ENCODE data around the gene ACO2.
"Not testable (repeated sequence)": the region's sequence is repeated elsewhere in the genome, so short reads cannot be mapped to it uniquely, and the experiment has no call there.

Gene ACO2

DNA sequence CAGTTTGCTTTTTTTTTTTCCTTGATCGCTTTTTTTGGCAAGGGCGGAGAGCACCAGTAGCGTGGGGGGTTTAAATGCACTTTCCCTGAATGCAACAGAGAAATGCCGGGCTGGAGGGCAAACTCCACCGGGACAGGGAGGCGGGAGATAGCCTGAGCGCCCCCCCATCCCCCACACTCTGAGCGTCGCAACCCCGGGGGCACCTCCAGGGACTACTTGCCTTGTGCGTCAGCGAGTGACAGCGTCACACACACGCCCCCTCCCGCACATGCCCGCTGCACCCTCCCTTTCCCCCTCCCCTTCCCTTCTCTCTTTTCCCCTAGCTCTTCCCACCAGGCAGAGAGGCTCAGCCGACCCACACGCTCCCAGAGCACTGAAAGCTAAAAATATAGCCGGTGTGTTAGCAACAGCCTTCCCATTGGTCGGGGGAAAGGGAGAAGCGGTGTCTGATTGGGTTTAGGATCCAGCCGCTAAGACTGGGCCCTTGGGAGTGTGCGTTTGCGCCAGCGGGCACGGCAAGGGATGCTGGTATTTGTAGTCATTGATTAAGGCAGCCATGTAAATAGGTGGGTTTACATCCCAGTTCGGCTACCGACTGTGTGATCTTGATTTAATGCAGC is 20.6 kb upstream of the ACO2 start:
- peak; percentile 79 to 96 (median 88) for DNase-seq

DNA sequence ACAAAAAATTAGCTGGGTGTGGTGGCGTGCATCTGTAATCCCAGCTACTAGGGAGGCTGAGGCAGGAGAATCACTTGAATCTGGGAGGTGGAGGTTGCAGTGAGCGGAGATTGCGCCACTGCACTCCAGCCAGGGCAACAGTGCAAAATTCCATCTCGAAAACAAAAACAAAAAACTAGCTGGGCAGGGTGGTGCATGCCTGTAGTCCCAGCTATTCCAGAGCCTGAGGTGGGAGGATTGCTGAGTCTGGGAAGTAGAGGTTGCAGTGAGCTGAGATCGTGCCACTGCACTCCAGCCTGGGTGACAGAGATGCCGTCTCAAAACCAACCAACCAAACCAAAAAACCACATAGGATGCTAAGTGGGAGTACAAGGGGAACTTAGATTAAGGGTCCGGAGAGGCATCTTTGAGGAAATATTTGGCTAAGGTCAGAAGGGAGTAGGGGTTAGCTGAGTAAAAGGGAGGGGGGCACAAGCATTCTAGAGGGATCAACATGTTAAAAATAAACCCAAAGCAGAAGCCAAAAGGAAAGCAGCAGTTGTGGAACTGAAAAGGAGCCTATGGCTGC is 10.7 kb upstream of the ACO2 start:
- no peak for DNase-seq

DNA sequence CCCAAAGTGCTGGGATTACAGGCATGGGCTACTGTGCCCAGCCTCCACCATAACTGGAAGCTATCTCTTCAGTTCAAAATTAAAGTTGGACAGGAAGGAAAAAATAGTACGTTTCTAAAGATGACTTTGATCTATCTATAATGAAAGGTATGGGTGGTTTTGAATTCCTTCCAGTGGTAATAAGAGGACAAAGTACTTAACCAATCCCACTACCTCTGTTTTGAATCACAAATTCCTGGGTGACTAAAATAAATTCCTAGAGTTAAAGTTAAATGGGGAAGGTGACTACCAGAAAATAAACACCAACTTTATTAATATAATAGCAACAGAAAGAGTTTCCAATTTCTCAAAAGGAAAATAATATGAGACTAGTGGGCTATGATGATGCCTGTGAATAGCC is 9.5 kb upstream of the ACO2 start:
- DNase-seq, result no peak

DNA sequence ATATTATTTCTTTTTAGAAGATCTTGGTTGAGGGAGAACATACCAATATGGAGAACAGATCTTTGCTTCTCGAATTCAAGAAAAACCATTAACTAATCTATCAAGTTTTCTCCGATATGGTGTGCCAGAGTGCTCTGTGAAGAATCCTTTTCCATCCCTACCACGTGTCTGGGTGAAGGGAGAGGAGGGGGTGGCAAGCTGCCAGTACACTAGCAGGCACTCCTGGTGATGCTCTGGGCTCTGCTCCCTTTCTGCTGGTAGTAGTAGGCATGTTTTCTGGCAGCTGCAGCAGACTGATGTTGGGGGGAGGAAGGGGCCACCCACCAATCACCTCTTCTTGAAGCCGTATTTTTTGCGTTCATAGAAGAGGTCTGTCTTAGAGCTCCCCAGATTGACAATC is 8.8 kb upstream of the ACO2 start:
- DNase-seq, result not testable (repeated sequence)

DNA sequence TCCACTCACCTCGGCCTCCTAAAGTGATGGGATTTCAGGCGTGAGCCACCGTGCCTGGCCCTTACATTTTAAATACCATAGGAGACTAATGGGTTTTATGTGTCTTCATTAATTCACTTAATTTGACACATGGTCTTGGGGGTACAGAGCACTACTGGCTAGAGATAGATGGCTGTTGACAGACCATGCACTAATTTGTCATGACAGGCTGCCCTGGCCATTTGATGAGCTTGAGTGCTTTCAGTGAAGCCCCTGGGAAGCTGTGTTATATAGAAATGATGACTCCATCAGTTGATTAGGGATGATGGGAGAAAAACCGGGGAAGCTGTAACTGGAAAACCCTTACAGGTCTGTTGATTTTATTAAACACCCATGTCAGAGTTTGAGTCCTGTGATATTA is 7.0 kb upstream of the ACO2 start:
- DNase-seq, result no peak

DNA sequence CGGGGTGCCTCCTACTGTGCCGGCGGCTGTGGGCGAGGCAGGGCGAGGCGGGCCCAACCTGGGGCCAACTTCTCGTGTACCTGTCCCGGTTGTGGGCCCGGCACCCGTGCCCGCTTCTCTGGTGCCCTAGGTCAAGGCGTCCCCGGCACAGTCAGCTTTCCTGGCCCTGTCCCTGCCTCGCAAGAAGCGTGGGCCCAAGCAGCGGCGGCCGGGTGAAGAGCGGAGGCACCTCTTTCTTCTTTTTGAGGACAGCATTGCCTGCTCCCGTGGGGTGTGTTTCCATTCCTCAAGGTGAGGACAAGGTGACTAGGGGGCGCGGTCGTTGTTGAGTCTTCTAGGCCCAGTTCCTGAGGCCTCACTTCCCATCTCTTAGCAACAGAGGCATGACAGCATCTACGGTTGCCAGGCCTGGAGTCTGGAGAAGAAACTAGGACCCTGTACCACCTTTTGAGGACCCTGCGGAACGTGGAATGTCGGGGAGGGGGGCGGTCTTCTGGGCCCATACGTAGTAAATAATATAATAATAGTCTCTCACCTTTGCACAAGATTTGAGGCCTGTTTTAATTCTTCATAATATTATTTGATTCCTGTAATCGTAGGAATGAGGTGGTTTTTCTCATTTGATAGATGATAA is 418 bp downstream of the ACO2 start:
- DNase-seq, result peak in 1 of 5 donors; percentile 32

DNA sequence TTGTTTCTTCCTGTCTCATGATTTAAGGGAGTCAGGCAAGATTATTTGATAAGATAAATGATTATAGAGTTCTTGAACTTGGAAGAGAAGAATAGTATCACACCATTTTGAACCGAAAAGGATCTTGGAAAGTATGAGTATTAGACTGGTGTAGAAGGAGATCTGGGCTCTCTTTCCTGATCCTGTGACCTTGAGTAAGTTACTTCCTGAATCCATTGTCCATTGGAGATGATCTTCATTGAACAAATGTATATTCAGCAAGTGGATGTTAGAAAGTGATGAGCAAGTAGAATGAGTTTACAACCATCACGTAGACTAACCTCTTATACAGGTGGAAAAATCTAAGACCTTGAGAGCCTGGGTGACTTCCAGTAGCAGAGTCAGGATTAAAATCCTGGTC is 2.0 kb downstream of the ACO2 start:
- DNase-seq, result no peak

DNA sequence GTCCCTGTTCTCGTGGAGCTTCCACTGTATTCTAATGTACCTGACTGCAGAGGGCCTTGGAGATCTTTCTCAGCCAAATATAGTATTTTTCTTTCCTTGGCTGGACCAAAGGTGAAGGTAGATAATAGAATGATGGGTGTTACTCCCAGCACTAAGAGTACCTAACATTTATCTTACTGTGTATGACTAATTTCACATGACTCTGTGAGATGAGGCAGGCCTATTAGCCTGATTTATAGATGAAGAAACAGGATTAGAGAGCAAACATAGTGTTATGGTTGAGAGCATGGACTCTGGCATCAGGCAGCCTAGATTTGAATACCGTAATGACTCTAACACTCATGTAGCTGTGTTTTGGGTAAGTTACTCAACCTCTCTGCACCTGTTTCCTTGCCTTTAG is 2.7 kb downstream of the ACO2 start:
- DNase-seq, result no peak

DNA sequence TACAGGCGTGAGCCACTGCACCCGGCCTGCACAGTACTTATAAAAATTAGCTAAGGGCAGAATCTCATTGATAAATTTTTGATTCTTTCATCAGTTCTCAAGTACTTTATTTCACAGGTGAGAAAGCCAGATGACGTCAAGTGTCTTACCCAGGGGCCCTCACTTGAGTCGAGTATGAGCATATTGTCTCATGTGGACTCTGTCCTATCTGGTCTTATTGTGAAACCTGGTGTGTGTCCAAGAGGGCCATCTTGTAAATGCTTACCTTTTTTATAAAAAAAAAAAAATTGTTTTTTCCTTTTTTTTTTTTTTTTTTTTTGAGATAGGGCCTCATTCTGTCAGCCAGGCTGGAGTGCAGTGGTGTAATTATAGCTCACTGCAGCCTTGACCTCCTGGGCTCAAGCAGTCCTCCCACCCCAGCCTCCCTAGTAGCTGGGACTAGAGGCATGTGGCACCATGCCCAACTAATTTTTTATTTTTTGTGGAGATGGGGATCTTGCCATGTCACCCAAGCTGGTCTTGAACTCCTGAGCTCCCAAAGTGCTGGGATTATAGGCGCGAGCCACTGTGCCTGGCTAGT is 6.0 kb downstream of the ACO2 start:
- DNase-seq, result no peak

DNA sequence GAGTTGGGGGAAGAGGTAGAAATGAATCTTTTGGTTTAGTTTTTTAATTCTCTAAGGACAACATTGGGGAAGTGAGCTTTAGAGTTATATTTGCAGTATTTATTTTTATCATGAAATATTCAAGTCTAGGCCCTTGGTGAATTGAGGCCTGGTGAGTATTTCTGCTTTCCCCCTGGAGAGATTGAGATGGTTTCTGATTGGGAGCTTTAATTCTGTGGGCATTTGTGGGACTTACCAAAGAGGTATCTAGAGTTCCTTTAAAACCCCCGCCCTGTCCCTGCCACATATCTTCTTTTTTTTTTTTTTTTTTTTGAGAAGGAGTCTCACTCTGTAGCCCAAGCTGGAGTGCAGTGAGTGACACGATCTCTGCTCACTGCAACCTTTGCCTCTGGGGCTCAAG is 9.6 kb downstream of the ACO2 start:
- no peak for DNase-seq

DNA sequence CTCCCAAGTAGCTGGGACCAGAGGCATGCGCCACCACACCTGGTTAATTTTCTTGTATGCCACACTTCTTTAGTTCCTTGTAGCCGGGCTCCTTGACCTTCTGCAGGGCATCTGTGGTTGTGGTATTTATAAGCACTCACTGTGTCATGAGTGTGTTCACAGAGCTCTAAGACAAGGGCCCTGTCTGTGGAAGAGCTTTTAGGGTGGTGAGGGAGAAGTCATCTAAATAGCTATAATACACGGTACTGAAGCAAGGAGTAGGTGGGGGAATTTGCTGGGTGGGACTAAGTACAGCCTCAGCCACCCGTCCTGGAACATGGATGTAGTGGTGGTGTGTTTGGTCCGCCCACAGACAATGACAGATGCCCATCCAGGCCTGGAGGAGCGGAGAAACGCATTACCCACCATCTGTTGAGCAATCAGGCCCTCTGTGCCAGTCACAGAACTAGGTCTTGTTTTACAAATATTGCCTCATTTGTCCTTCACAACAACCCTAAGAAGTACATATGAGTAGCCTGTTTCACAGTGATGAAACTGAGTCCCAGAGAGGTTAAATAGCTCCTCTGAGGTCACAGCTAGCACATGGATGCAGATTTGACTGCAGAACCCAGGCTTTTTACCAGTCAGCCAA is 10.1 kb downstream of the ACO2 start:
- no peak for DNase-seq

DNA sequence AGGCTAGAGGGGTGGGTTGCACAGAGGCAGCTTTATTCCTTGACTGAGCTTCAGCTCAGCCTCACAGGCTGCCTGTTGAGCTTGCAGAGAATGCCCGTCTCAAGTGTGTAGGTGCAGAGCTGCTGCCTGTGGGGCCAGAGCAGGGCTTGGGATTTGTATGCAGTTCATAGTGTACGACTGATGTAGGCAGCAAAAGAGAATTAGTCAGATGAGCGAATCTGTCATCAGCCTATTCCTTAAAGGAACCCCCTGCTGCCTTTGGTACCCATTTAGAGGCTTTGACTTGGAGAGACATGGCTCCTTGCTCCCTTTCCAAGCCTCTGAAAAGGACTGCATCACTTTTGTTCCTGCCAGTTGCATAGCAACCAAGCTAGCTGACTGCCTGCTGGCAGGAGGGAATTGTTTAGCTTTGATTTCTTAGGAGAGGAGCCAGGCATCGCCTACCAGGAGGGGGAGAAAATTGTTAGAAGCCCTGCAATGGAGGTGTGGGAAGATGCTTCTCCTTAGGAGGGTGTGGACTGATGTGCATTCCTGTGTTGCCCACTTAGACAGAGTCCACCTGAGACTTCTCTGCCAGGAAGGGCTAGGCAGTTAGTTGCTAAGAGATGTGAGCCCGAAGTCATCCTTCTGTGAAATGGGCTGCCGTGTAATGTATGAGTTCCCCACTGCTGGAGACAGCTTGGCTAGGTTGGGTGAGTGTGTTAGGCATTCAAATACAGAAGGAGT is 10.9 kb downstream of the ACO2 start:
- no peak for DNase-seq

DNA sequence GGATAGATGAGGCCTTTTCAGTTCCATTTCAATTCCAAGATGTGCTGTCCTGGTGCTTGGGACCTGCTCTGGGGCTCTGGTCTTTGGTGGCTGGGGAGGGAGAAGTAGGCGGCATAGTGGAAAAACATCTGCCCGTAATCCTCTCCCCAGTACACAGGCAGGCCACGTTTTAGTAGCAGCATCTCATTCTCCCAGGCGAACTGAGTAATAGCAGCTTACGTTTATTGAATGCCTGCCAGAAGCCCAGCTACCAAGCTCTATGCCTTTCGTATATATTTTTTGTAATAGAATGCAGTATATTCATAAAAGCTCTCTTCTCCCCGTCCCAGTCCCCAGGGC is 11.4 kb downstream of the ACO2 start:
- DNase-seq, result no peak

DNA sequence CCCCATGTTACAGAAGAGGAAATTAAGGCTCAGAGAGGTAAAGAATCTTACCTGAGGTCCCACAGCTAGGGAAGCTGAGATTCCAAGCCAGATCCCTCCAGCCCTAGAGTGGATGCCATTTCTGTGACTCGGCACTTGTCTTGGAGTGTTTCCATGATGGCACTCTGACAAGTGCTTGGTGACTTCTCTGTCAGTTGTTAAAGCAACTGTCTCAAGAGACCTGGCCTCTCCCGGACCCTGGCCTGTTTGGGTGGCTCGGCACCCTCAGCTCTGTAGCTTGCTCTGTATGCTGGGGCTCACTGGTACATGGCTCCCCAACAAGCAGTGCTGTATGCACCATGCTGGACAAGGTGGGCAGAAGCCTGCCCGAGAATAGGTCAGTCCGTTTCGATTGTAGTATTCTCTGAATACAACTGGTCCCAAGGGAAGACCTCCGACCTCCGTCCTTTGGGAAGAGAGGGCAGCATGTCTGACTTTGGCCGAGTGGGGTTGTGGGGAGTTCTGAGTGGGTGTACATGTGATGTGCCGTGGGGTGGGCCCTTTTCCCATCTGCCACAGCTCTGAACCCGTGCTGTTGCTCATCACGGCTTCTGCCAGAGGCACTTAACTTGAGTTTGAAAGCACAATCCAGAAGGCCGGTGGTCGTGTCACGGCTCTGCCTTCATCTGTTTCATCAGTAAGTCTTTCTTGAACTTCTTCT is 12.4 kb downstream of the ACO2 start:
- no peak for DNase-seq

DNA sequence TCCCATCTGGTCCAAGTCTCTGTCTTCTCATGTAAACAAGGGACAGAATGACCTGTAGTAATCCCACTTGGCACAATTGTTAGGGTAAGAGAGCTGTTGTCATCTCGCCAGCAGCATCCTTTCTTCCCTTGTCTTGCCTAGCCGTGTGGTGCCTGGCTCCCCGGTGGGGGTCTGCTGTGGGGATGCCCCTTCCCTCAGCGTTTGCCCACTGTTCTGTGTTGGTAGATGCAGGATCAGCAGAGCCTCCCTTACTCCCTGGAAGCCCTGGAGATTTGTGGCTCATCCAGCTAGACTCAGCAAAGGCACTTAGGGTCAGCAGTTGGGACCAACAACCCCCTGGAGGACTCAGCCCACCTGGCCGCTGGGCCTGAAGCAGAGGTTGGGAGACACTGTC is 13.0 kb downstream of the ACO2 start:
- DNase-seq, result no peak

DNA sequence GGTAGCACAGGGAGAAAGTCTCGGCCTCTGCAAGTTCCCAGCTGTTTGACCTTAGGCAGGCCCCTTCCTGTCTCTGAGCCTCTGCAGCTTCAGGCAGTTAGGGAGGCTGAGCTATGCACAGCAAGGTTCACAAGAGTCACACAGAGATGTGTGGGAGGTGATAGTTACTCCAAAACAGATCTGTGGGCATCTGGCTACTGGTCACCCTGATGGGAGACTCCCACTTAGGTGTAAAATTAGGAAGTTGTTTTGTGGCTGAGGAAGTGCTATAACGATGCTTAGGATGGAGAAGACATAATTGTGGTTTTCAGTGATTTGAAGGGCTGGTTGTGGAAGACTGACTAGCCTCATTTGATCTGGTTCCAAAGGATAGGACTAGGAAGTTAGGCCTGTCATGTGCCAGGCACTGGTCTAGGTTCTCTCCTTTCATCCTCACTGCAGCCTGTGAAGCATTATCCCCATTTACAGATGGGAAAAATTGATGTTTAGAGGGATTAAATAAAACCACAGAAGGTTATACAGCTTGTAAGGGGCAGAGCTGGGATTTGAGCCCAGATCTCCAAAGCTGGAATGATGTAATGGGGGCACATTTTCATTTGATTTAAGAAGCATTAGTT is 13.5 kb downstream of the ACO2 start:
- DNase-seq, result no peak

DNA sequence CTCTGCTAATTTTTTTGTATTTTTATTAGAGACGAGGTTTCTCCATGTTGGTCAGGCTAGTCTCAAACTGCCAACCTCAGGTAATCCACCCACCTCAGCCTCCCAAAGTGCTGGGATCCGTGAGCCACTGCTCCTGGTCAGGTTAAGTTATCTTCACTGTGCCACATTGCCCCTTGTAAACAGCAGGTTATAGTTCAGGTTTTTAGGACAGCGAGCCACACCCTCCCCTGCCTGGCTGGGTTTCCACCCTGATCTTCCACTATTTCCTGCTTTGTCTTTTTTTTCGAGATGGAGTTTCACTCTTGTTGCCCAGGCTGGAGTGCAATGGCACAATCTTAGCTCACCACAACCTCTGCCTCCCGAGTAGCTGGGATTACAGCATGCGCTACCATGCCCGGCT is 16.1 kb downstream of the ACO2 start:
- DNase-seq, result no peak

DNA sequence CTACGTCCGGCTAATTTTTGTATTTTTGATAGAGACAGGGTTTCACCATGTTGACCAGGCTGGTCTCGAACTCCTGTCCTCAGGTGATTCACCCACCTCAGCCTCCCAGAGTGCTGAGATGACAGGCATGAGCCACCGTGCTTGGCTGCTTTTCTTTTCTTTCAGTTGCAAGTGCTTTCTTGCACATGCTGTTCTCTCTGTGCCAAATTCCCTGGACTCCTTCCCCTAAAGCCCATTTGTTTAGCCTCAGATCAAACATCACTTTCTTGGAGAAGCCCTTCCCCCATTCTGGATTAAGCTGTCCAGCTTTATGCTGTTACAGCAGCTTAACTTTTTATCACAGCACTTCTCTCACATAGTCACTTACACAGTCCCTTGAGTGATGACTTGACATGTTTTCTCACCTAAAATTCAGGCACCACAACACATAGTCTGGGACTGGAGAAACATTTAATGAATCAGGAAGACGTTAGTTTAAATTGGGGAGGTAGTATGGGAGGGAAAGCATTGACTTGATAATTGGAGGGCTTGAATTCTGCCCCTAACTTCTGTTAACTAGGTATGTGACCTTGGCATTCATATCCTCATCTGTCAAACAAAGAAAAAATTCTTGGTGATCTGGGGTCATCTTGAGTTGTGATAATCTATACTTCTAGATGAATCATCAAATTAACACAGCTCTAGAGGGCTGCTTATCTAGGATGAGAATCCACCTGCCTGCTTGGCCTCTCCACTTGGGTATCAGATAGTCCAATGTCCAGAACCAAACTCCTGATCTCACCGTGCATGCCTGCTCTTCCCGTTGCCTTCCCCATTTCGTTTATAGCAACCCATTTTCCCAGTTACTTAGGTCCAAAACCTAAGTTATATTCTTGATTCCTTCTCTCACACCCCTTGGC is 18.4 kb downstream of the ACO2 start:
- no peak for DNase-seq

DNA sequence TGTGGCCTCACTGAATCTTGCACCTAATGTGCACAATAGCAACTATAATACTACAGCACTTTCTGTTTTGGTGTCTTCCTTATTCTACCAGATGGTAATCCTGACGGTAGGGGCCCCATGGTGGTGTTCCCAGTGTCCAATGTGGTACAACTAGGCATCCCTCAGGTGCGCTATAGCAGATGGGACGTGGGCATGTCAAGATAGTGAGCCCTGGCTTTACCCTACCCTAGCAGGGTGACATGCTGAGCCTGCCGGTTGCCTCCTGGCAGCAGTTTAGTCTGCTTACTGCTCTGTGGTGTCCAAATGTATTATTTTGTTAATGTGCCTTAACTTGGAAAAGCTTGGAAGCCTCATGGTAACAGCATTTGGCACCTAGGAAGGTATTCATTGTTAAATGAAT is 19.2 kb downstream of the ACO2 start:
- no peak for DNase-seq

DNA sequence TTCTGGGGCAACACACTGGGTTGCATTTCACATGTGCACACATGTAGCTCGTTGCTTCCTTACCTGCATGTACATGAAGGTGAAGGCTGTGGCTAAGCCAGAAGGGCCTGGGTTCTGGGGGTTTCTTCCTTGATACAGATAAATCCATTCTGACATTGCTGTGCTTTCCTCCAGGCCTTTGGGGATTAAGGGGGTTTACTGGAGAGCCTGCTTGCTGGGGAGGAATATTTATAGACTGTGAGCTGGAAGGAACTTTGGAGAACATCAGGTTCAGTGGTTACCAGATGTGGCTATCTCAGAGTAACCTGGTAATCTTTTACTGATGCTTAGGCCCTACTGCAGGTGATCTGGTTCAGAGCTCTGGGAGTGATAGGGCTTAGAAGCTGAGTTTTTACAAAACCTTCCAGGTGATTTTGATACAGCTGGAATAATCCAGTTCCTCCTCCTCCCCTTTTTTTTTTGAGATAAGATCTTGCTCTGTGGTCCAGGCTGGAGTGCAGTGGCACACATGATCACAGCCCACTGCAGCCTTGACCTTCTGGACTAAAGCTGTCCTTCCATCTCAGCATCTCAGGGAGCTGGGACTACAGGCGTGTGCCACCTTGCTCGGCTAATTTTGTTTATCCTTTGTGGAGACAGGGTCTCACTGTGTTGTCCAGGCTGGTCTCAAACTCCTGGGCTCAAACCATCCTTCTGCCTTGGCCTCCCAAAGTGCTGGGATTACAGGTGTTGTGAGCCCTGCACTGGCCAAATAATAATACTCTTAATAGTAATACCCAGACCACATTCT is 19.9 kb downstream of the ACO2 start:
- no peak for DNase-seq

Data from T-helper 1 cell (primary cell).